HEK293 (cell line): ENCODE results near the gene SLC2A4.

Experiments used
- CTCF ChIP-seq: fragments of 450-650 bp; formaldehyde crosslinking; IDR thresholded peaks from 2 replicates; pipeline ENCODE4 v1.5.1; 2016; ENCODE audit warnings: missing biosample characterization, missing genetic modification characterization
- KLF9 ChIP-seq: fragments of 450-650 bp; formaldehyde crosslinking; IDR thresholded peaks from 2 replicates; pipeline ENCODE4 v1.5.1; 2016; ENCODE audit warnings: missing biosample characterization, missing genetic modification characterization, low read depth
- REST ChIP-seq: fragments of 450-650 bp; formaldehyde crosslinking; IDR thresholded peaks from 2 replicates; pipeline ENCODE4 v1.5.1; 2016; ENCODE audit warnings: missing biosample characterization, missing genetic modification characterization
- SCRT1 ChIP-seq: fragments of 450-650 bp; formaldehyde crosslinking; IDR thresholded peaks from 2 replicates; pipeline ENCODE4 v1.5.1; 2016; ENCODE audit warnings: missing biosample characterization, missing genetic modification characterization, borderline replicate concordance
- SETDB1 ChIP-seq: IDR thresholded peaks from one replicate; pipeline ENCODE4 v1.6.1; 2017; ENCODE audit warnings: mild to moderate bottlenecking, low read length, moderate library complexity, mixed read lengths; ENCODE audit not compliant: insufficient read length
- SP2 ChIP-seq: fragments of 450-650 bp; formaldehyde crosslinking; IDR thresholded peaks from 2 replicates; pipeline ENCODE4 v1.5.1; 2016; ENCODE audit warnings: missing biosample characterization, missing genetic modification characterization
- ZNF10 ChIP-seq: fragments of 450-650 bp; formaldehyde crosslinking; IDR thresholded peaks from 2 replicates; pipeline ENCODE4 v1.5.1; 2017; ENCODE audit warnings: missing biosample characterization, missing genetic modification characterization
- ZNF133 ChIP-seq: fragments of 450-650 bp; formaldehyde crosslinking; IDR thresholded peaks from 2 replicates; pipeline ENCODE4 v1.5.1; 2016; ENCODE audit warnings: missing biosample characterization, missing genetic modification characterization
- ZNF830 ChIP-seq: fragments of 450-650 bp; IDR thresholded peaks from 2 replicates; pipeline ENCODE4 v1.5.0; 2018; ENCODE audit warnings: missing biosample characterization, missing genetic modification characterization, low read depth, mild to moderate bottlenecking, moderate library complexity

GRCh38 chr17:7336240-7337175 is 55.0 kb downstream of the SLC2A4 start, which contains the start of gene ACAP1:
- no peak for TF ChIP-seq KLF9 (tag by site-specific recombination)
- TF ChIP-seq ZNF133 (tag by site-specific recombination) = no peak
- no peak for TF ChIP-seq CTCF
- no peak for TF ChIP-seq REST (tag by site-specific recombination)
- TF ChIP-seq SP2 (tag by site-specific recombination) = no peak
- no peak for TF ChIP-seq ZNF830 (tag by site-specific recombination)
- no peak for TF ChIP-seq SETDB1
- no peak for TF ChIP-seq SCRT1
- no peak for TF ChIP-seq ZNF10 (tag by site-specific recombination)
